OCI-LY1 (cell line): ENCODE results near the gene INTS14.

Experiments used
- CTCF ChIP-seq: fragments of 200-600 bp; sonication (generic), shearing (Covaris generic); IDR thresholded peaks from 2 replicates; pipeline ENCODE4 v1.5.1; 2017; ENCODE audit warnings: mild to moderate bottlenecking, antibody characterized with exemption, low read length, moderate library complexity, mixed read lengths
- EZH2 ChIP-seq: fragments of 200-600 bp; sonication (generic), shearing (Covaris generic); IDR thresholded peaks from 2 replicates; pipeline ENCODE4 v1.8.0; 2017; ENCODE audit warnings: borderline replicate concordance, mixed run types, mild to moderate bottlenecking, antibody characterized with exemption, low read length, moderate library complexity, mixed read lengths

DNA sequence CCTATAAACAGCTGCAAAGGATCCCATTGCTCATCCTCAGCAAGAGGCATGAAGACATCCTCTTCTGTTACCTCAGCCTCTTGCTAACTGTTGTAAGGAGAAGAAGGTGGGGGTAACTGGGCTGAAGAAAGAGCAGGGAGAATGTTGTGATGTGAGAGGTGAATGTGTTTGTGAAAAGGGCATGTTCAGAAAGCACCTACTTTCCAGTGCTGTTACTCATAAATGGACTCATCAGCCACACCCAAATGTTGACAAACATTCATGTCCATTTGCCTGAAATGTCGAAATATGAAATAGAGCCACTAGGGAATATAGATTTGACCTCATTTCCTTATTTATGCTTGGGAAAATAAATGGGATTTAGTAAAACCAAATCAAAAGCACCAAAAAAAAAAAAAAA is 23.4 kb upstream of the INTS14 start:
- TF ChIP-seq CTCF (no peak), EZH2 (no peak)
